ENCODE data around the gene ZDHHC9. TPM values are rescaled to one million over a fixed set of nuclear protein-coding genes. Genes with fewer than 3 reads are reported as not detected.
"Not testable (repeated sequence)": the region's sequence is repeated elsewhere in the genome, so short reads cannot be mapped to it uniquely, and the experiment has no call there.

ZDHHC9 gene
- total and polyA plus RNA-seq, 3 donors from 2014 or later, result 6.9 to 9.4 (median 7.3) TPM

GRCh38 chrX:129872524-129872923 is 28.8 kb upstream of the ZDHHC9 start:
- no peak overlapping the region for H3K4me3 ChIP-seq
- no peaks in the 10 kb centered on the region for H3K27me3 ChIP-seq
- H3K9me3 ChIP-seq, result no peaks in the 10 kb centered on the region
- H3K4me1 ChIP-seq, result no peaks in the 10 kb centered on the region
- no peak overlapping the region for H3K27ac ChIP-seq
- no peaks in the 10 kb centered on the region for H3K36me3 ChIP-seq (ENCODE audit: low read depth, missing control alignments)
- TF ChIP-seq, protein P1, sequence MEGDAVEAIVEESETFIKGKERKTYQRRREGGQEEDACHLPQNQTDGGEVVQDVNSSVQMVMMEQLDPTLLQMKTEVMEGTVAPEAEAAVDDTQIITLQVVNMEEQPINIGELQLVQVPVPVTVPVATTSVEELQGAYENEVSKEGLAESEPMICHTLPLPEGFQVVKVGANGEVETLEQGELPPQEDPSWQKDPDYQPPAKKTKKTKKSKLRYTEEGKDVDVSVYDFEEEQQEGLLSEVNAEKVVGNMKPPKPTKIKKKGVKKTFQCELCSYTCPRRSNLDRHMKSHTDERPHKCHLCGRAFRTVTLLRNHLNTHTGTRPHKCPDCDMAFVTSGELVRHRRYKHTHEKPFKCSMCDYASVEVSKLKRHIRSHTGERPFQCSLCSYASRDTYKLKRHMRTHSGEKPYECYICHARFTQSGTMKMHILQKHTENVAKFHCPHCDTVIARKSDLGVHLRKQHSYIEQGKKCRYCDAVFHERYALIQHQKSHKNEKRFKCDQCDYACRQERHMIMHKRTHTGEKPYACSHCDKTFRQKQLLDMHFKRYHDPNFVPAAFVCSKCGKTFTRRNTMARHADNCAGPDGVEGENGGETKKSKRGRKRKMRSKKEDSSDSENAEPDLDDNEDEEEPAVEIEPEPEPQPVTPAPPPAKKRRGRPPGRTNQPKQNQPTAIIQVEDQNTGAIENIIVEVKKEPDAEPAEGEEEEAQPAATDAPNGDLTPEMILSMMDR (IDR thresholded peaks at IDR 0.05), result no peak
- no peak for TF ChIP-seq POLR2A (IDR thresholded peaks at IDR 0.05)
- DNase-seq, result no peak
- intact Hi-C loops (cut with DNase I; ENCODE audit: low total_unique reads), result no loop called here
- 80 to 83% methylated on average over 2 of the region's 2 CpGs for WGBS, 2 donors

- H3K27ac ChIP-seq; H3K4me3 ChIP-seq; H3K9me3 ChIP-seq; H3K4me1 ChIP-seq; H3K36me3 ChIP-seq (ENCODE audit: low read depth, missing control alignments); DNase-seq; intact Hi-C loops (cut with DNase I; ENCODE audit: low total_unique reads); H3K27me3 ChIP-seq: not testable (repeated sequence)
- 70 to 78% methylated on average over 3 of the region's 3 CpGs for WGBS, 2 donors
Observed at GRCh38 chrX:129866321-129866720, 22.6 kb upstream of the ZDHHC9 start.

DNA sequence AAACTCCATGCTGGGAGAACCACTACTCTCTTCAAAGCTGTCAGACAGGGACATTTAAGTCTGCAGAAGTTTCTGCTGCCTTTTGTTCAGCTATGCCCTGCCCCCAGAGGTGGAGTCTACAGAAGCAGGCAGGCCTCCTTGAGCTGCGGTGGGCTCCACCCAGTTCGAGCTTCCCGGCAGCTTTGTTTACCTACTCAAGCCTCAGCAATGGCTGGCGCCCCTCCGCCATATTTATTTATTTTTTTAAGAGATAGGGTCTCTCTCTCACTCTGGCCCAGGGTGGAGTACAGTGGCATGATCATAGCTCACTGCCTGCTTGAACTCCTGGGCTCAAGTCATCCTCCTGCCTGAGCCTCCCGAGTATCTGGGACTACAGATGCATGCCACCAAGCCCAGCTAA is 15.4 kb upstream of the ZDHHC9 start:
- H3K27me3 ChIP-seq; H3K36me3 ChIP-seq (ENCODE audit: low read depth, missing control alignments); H3K4me3 ChIP-seq; H3K9me3 ChIP-seq; H3K4me1 ChIP-seq; DNase-seq; intact Hi-C loops (cut with DNase I; ENCODE audit: low total_unique reads); H3K27ac ChIP-seq: not testable (repeated sequence)
- WGBS, 2 donors, result 85% methylated on average over 6 of the region's 6 CpGs; no CpG with 5 or more reads in 1 of the 2 donors

DNA sequence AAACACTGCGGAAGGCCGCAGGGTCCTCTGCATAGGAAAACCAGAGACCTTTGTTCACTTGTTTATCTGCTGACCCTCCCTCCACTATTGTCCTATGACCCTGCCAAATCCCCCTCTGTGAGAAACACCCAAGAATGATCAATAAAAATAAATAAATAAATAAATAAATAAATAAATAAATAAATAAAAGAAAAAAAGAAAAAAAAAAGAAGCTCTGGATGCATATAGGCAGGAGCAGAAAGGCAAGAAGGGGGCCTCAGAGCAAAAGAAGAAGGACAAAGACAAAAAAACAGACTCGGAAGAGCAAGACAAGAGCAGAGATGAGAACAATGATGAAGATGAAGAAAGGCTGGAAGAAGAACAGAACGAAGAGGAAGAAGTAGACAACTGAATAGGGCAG is 8.1 kb upstream of the ZDHHC9 start:
- H3K27ac ChIP-seq; H3K4me3 ChIP-seq; H3K9me3 ChIP-seq; H3K36me3 ChIP-seq (ENCODE audit: low read depth, missing control alignments); intact Hi-C loops (cut with DNase I; ENCODE audit: low total_unique reads); H3K4me1 ChIP-seq; DNase-seq; H3K27me3 ChIP-seq: not testable (repeated sequence)
- 64 to 80% methylated on average over 2 of the region's 4 CpGs for WGBS, 2 donors

DNA sequence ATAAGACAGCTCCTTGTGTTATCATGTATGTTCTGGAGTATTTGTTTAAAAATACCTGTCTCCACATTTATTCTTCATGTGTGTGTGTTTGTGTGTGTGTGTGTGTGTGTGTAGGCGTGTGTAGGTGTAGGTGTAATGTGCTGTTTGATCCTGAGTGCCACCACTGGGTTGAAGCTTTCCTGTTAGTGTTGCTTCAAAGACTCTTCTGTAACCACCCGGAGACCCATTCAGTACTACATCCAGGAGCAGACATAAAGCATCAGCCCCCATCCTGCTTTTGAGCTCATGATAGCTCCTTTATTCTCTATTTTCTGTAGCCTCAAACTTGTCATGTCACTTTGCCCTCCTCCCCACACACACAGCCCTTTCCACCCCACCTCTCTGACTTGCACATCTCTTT is 3.0 kb upstream of the ZDHHC9 start:
- Histone ChIP-seq H3K4me3 (no peak overlapping the region), H3K27me3 (no peaks in the 10 kb centered on the region), H3K27ac (no peak overlapping the region), H3K4me1 (no peaks in the 10 kb centered on the region), H3K9me3 (no peaks in the 10 kb centered on the region), H3K36me3 (ENCODE audit: low read depth, missing control alignments) (no peaks in the 10 kb centered on the region)
- intact Hi-C loops (cut with DNase I; ENCODE audit: low total_unique reads), result no loop called here
- TF ChIP-seq, protein P1 (IDR thresholded peaks at IDR 0.05), result no peak
- TF ChIP-seq POLR2A (IDR thresholded peaks at IDR 0.05), result no peak
- 73 to 88% methylated on average over 1 to 2 of the region's 2 CpGs for WGBS, 2 donors
- no peak for DNase-seq

GRCh38 chrX:129845616-129846190 is 2.0 kb upstream of the ZDHHC9 start:
- no peak overlapping the region for H3K27ac ChIP-seq
- no peaks in the 10 kb centered on the region for H3K36me3 ChIP-seq (ENCODE audit: low read depth, missing control alignments)
- no peaks in the 10 kb centered on the region for H3K27me3 ChIP-seq
- no peaks in the 10 kb centered on the region for H3K4me1 ChIP-seq
- no peak for TF ChIP-seq POLR2A (IDR thresholded peaks at IDR 0.05)
- TF ChIP-seq, protein P1 (IDR thresholded peaks at IDR 0.05), result no peak
- intact Hi-C loops (cut with DNase I; ENCODE audit: low total_unique reads), result no loop called here
- H3K9me3 ChIP-seq, result no peaks in the 10 kb centered on the region
- 75 to 90% methylated on average over 4 of the region's 4 CpGs for WGBS, 2 donors
- no peak overlapping the region for H3K4me3 ChIP-seq
- DNase-seq, result no peak
